ENCODE measurements around the gene MAD1L1.

MAD1L1 gene

GRCh38 chr7:1965579-1966294, 267.0 kb downstream of the MAD1L1 start:
- DNase-seq, result no peak

DNA sequence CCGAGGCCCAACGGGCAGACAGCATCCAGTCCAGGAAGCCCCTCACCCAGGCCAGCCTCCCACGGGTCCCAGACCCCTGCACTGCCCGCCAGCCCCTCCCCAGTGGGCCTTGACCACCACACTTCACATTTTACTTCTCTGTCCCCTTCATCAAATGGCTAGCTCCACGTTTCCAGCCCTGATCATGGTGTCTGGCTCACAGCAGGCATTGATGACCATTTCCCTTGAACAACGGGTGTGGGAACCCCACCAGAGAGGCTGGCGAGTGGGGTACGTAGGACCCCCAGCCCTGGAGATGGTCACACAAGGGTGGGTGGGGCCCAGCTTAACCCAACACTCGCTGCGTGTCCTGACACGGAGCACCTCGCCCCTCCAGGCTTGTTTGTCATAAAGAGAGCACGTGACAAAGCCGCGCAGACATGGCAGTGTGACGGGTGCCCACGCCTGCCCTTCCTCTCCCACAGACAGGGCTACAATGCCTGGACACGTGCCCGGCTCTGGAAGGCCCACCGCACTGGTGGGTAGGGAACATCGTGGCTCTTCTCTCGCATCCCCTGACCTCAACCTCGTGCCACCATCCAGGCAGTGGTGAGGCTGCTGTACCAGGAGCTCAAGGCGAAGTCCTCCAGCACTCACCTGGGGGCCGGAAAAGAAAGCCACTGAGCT, 267.7 kb downstream of the MAD1L1 start:
- no peak for DNase-seq

DNA sequence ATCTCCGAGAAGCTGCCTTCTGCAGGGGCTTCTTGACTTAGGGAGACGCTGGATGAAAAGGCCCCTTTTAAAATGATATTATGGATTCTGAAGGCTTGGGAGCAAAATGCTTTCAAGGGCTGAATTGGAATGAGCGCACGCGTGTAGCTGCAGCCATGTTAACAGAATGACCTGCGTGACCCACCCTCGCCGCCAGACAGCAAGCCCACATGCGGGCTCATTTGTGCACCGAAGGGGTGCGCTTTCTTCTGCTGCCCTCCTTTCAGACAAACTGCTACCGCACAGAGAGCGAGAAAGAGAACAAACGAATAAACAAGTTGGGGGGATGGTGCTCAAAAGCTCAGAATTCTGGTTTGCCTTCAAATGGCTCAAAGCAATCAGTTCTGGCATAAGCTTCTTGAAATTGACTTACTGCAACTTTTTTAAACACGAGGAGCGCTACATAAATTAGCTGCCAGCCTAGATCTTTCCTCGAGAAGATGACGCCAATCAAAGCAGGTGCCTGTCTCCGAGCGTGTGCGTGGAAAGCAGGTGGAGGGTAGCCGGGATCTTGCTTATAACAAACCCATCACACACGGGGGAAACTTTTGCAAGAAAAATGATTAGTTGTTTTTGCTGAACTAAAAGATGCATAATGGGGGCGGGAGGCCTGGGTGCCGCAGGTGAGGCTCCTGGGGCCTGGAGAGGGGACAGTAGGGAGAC, 268.4 kb downstream of the MAD1L1 start:
- no peak for DNase-seq

DNA sequence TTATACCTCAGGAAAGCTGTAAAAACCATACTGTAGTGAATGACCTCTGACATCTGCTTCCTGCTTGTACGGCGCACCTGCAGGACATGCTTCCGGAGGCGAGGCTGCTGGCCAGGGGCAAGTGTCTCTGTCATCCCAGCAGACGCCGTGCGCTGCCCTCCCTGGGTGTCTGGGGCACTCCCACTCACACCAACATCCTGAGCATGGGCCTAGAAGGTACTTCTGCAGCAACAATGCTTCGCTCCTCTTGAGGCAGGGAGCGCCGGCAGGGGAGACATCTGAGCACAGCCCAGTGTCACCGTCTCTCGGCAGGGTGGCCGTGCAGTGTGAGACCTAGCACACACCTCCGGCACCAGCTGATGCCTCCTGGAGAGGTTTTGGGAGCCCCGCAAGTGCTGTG, 269.2 kb downstream of the MAD1L1 start:
- DNase-seq, result no peak

DNA sequence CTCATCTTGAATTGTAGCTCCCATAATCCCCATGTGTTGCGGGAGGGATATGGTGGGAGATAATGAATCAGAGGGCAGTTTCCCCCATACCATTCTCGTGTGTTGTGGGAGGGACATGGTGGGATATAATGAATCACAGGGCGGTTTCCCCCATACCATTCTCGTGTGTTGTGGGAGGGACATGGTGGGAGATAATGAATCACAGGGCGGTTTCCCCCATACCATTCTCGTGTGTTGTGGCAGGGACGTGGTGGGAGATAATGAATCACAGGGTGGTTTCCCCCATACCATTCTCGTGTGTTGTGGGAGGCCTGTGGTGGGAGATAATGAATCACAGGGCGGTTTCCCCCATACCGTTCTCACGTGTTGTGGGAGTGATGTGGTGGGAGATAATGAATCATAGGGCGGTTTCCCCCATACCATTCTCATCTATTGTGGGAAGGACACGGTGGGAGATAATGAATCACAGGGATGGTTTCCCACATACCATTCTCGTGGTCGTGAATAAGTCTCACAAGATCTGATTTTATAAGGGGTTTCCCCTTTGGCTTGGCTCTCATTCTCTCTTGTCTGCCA, 271.0 kb downstream of the MAD1L1 start:
- peak in 4 of 5 experiments; percentile 25 to 89 (median 58) for DNase-seq

DNA sequence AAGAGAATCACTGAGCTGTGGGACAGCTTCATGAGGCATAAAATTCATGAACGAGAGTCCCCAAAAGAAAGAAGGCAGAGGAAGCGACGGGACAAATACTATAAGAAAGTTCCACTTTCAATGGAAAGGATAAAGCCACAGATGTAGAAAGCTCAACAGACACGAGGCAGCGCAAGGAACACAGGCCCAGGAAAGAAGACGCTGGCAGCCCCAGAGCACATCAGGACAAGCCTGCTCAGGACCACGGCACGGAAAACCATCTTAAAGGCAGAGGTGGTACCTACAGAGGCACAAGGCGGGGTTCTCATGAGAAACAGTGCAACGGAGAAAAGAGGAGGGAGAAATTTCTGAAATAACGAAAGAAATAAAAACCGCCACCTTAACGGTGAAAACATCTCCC, 273.4 kb downstream of the MAD1L1 start:
- DNase-seq, result no peak

DNA sequence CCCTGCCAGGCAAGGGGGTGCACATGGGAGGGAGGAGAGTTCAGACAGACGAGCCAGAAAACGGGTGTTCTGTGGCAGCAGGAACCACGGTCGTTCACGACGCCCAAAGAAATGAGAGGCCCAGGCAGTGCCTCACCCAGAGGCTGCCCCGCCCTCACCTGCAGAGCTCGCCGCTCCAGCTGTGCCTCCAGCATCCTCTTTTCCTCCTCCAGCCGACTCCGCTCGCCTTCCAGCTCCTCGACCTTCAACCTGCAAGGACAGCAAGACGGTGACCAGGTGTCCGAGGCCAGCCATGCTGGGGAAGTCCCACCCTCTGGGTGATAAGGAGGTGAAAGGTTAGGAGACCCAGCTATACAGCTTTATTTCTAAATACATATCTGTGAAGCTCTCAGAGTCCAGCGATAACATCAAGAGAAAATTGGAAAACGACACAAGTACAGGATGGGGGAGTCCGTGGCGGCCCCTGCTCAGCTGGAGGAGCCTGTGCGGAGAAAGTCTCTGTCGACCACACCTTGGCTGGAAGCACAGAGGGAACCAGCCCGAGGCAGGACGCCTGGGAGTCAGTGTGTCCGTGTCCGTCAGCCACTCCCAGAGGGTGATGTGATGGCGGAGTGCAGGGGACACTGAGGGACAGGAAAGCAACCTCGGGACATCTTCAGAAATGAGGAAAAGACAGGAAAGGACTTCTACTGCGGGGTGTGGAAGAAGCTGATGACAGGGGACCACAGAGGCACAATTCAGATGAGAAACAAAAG, 275.1 kb downstream of the MAD1L1 start:
- DNase-seq, result no peak

DNA sequence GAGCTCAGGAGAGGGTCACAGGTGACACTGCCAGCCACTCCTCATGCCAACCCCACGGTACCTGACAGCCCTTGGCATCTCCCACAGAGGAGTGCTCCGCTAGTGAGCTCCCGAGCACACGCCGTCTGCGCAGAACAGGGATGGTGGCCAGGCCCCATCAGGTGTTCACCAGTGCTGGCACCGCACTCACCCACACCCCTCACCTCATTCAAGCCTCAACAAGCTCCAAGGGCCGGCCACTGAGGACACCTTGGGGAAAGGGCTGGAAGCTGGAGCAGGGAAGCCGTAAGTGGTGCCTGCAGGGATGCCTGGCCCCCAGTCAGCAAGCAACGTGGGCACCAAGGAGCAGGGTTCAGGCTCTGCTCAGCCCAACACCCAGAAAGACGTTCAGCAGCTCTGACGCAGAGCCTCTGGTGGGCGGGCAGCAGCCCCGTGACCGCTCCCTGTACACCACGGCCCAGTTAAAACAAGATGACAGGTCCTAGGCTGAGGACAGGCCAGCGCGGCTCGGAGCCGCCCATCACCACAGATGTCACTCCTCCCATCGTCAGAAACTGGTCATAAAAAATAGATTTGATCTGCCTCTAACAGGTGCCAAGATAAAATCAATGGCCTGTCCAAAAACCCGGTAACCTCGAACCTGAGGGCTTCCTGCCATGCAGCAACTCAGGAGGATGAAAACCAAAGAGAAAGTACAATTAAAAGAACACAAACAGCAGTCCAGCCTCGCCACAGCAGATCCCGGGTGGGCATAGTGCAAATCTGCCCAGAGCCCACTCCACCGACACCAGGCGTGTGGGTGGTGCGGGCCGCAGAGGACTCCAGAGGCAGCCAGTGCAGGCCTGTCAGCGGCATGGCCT, 275.9 kb downstream of the MAD1L1 start:
- no peak for DNase-seq

GRCh38 chr7:1956141-1956540, 276.6 kb downstream of the MAD1L1 start:
- no peak for DNase-seq

DNA sequence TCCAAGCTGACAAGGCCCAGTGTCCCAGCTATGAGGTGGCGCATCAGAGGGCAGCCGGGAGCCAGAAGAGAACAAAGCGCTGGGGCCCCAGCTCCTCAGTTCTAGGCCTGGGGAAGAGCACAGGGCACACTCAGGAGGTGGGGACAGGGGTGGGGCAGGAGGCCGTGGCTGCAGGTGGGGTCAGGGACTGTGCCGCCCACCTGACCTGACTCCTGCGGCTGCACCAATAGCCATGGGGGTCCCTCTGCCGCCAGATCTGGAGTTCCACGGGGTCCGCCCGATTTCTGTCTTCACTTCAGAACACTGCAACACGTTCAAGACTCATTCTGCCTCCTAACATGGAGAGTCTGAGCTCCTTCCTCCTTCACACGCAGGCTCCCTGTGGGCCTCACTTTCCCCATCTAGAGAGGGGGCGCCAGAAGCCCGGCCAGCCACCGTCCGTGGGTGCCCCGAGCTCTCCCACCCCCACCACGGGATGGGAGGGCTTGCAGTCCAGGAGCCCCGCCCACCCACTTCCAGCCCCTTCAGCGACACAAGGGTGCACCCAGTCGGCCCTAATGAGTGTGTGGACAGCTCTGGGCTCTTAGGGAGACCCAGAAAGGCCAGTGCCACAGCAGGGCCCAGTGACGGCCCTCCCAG, 278.3 kb downstream of the MAD1L1 start:
- no peak for DNase-seq

DNA sequence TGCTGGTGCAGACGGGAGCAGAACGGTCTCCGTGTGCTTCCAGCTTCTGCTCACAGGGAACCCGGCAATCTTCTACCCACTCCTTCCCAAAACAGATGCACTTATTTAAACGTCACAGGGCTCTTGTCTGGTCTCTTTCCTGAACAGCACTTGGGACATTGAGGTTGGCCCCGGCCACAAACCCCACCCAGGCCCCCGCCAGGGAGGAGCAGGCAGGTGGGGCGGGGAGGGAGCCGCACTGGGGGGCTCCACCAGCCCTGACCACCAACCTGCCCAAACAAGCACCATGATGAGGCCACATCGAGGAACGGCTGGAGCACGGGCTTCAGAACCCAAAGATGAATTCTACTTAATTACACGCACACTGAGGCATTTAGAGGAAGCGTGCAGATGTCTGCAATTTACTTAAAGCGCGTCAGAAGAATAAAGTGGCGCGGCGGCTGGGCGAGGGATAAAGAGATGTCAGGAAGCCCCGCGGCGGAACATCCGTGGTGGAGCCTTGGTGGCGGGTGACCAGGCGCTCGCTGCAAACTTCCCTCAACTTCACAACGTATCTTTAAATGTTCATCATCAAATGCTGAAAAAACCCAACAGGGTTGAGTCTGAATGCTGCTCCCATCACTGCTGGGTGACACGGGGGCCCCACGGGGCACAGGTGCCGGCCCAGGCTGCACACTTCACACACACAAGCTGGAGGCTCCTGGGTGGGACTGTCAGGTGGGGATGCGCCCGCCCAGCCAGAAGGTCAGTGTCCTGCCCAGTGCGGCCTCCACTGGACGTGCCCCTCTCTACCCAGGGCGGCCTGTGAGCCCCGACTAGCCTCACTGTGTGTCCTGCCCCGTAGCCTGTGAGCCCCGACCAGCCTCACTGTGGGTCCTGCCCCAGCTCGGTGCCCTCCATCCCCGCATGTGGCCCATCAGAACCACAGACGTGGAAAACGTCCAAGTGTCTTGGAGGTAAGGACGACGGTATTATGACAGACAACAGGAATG, 279.2 kb downstream of the MAD1L1 start:
- no peak for DNase-seq

DNA sequence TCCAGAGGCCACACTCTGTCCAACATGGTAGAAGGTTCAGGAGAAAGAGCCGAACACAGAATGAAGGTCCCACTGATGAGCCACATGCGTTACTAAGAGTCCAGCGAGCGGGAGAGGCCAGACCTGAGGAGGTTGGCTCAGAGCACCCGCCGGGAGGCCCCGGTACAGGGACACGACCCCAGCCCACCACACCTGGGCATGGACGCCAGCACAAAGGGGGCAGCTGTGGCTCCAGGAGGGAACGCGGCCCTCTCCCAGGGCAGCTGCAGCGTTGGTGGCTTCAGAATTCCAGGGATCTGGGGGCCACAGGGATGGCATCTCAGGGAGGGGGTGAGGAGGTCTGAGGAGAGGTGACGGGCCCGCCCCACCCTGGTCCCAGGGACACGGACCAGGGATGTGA, 280.0 kb downstream of the MAD1L1 start:
- DNase-seq, result no peak

GRCh38 chr7:1952169-1952760, 280.5 kb downstream of the MAD1L1 start:
- no peak for DNase-seq

GRCh38 chr7:1951600-1951999, 281.1 kb downstream of the MAD1L1 start:
- no peak for DNase-seq

- peak in 1 of 5 experiments; percentile 54 for DNase-seq
Measured at GRCh38 chr7:1951159-1951536, 281.6 kb downstream of the MAD1L1 start.

DNA sequence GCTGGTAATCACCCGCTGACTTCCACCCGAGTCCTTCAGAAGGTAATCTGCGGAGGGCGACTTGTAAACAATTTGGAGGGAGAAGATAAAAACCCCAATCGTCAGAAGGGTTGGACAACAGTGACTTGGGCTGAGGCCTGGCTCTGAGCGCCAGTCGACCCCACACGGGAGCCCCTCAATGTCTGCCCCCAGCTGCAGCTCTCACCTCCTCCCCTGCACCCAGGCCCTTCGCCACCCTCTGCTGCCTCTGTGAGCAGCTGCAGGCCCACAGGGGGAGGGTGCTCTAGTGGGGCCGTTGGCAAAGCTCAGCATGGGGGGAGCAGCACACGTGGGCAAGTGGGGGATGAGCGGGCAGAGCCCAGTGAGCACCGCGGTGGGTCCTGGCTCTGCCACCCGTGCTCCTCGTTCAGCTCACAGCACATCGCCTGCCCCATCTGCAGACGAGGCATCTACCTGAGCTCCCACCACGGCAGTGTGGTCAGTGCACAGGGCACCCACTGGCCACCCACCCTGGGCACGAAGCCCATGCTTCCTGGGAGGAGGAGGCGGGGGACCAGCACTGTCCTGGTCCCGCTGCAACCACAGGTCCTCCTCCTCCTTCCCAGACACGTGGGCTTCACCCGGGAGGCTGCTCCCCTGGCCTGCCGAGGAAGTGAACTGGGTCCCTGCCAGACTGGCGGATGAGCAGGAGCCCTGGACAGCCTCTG, 282.1 kb downstream of the MAD1L1 start:
- DNase-seq, result no peak

DNA sequence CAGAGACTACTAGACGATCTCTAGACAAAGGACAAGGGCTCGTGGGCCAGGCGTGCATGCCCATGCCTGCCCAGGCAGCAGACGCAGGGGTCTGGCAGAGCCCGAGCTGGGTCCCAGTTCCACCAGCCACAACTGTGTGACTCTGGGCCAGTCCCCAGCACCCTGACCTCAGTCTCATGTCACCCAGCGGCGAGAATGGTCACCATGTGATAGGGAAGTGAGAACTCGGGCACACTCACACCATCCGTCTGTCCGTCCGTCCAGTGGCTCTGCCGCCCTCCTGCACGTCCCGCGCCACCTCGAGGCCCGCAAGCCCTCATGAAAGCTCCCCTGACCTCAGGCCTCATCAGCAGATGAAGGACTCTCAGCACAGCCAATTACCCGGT, 282.7 kb downstream of the MAD1L1 start:
- DNase-seq, result no peak

- DNase-seq, result no peak
Measured at GRCh38 chr7:1949681-1950055, 283.1 kb downstream of the MAD1L1 start.

Data from T-helper 2 cell (primary cell).